GM12865 (cell line): ENCODE results near the gene TSEN2.

Source experiments
- DNase-seq: peaks from one replicate; pipeline ENCODE4 v3.0.0; 2010; ENCODE audit warnings: low read depth
- H3K4me3 ChIP-seq: 2 replicates; pipeline ENCODE4 v1.5.1; 2011; ENCODE audit warnings: mild to moderate bottlenecking, low read depth, low read length, control low read depth
- TF ChIP-seq, protein P1 (sequence below): IDR thresholded peaks from 2 replicates; pipeline ENCODE4 v1.5.1; 2011; ENCODE audit warnings: low read length, control low read depth, low read depth, inconsistent platforms; ENCODE audit not compliant: insufficient read depth; ENCODE audit errors: missing control alignments

Gene TSEN2

DNA sequence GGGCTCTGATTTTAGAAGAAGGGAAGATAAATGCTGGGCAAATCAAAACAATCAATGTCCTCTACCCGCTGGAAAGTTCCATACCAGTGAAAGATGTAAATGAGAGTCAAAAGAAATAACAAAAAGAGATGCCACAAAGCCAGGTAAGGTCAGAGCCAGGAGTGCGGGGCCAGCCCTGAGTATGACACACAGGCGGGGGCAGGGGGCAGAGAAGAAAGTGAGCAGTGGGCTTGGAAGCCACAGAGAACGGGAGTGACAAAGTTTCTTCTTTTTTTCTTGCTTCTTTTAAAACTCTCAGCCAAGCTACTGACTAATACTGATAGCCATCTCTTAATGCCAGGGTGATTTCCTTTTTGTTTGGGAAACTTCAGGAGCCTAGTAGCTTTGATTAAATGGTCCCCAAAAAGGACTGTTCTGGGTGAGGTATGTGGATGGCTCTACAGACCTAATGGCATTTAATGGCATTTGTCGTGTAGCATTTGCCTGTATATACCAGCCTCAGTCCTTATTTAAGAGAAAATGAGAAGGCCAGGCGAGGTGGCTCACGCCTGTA lies 23.1 kb upstream of the TSEN2 start:
- TF ChIP-seq, protein P1, sequence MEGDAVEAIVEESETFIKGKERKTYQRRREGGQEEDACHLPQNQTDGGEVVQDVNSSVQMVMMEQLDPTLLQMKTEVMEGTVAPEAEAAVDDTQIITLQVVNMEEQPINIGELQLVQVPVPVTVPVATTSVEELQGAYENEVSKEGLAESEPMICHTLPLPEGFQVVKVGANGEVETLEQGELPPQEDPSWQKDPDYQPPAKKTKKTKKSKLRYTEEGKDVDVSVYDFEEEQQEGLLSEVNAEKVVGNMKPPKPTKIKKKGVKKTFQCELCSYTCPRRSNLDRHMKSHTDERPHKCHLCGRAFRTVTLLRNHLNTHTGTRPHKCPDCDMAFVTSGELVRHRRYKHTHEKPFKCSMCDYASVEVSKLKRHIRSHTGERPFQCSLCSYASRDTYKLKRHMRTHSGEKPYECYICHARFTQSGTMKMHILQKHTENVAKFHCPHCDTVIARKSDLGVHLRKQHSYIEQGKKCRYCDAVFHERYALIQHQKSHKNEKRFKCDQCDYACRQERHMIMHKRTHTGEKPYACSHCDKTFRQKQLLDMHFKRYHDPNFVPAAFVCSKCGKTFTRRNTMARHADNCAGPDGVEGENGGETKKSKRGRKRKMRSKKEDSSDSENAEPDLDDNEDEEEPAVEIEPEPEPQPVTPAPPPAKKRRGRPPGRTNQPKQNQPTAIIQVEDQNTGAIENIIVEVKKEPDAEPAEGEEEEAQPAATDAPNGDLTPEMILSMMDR: no peak
- H3K4me3 ChIP-seq: no peak overlapping the region
- no peak for DNase-seq

DNA sequence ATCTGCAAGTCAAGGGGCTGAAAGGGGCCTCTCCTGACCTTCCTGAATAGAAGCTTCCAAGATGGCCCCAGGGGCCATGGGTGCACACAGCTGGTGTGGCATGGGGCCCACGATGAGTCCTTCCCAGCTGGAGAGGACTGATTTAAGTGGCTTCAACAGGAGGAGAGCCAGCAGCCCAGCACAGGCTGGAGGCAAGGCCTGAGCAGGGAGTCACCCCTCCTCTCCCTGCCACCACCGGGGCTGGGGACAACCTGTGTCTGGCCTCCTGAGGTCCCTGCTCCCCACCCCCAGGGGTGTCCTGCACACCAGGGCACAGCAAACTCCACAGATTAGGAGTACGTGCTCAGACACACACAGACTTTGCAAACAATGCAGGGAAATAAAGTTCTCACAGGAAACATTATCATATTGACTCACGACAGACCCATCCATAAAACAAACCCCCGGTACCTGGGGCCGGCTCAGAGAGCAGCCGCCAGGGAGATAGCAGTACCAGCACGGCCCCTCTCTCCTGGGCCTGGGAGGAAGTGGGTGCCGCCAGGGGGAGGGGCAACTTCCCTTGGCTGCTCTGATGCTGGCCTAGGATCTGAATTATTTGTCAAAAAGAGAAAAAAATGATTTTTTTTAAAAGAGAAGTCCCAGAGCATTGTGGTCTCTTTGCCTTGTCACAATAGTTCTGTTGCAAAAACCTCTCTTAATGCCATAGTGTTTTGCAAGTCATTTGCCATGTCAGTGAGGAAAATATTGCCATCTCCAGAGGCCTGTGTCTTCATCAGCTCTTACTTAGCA lies 21.9 kb upstream of the TSEN2 start:
- DNase-seq: no peak
- H3K4me3 ChIP-seq: no peak overlapping the region
- TF ChIP-seq, protein P1: no peak

DNA sequence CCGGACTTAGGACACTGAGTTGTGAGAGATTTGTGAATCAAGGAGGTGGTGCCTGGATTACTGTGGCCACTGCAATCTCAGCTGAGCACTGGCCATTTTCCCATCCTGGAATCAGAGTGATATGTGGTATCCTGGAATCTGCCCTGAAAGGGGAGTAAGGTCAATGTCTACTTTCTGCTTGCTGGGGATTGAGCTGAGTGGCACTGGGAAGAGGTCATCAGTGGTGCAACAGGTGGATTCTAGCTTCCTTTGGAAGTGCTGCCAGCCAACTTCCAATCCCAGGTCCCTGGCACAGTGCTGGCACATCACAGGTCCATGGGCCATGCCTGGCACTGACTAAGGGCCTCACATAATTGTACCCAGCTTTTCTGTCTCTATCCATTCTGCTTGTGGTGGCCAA lies 20.6 kb upstream of the TSEN2 start:
- DNase-seq: no peak
- no peak overlapping the region for H3K4me3 ChIP-seq
- TF ChIP-seq, protein P1: no peak

DNA sequence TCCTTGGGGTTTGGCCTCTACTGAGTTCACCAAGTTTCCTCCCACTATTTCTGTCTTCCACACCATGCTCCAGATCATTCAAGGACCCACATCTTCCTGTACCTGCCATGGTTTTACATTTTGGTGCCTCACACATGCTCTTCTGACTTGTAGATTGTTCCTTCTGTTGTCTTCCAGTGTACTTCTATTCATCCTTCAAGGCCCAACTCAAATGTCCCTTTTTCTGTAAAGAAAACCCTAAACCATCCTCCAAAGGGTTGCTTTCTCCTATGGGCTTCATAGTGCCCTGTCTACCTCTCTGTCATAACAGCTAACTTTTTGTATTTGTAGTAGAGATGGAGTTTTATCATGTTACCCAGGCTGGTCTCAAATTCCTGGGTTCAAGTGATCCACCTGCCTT lies 20.1 kb upstream of the TSEN2 start:
- no peak for DNase-seq
- TF ChIP-seq, protein P1: no peak
- no peak overlapping the region for H3K4me3 ChIP-seq

DNA sequence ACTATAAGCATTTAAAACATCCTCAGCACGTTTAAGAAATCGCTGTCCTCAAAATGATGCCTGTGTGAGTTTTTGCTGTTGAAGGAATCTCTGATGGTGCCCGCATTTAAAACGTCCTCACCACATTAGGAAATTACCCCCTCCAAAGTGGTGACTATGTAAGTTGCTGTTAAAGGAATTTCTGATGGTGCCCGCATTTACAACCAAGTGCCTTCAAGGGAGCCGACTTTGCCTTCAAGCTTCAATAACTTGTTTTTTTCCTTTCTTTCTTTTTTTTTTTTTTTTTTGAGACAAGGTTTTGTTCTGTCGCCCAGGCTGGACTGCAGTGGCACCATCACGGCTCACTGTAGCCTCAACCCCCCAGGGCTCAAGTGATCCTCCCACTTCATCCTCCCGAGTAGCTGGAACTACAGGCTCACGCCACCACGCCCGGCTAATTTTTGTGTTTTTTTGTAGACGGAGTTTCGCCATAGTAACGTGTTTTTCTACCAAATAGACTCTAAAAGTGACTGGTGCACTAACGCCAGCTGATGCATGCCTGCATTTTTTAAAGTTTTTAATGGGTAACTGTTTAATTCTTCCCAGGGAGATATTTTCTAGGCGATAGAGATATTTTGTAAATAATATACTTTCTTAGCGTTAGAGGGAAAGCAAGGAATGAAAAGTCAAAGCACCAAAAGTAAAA lies 19.0 kb upstream of the TSEN2 start:
- no peak for DNase-seq

DNA sequence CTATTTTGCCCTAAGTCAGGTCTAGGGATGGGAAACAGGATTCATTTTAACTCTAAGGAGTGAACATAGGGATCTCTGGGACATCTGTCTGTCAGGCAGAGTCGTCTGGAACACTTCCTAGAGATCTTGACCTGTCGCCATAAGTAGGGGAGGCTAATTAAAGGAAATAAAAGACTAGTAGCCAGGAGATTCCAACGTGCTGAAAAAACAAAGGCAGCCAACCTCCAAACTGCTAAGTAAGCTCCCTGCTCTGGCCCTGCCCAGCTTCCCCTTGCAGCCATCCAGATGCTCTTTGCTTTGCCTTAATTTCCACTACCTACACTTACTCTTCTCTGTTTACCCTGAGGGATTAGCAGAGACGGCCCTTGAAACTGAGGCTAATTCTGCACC lies 18.4 kb upstream of the TSEN2 start:
- TF ChIP-seq, protein P1: no peak
- no peak for DNase-seq
- no peak overlapping the region for H3K4me3 ChIP-seq

More for the DNA sequence above, 19.0 kb upstream of the TSEN2 start:
- H3K4me3 ChIP-seq: no peak overlapping the region
- TF ChIP-seq, protein P1: no peak
